Hematopoietic multipotent progenitor cell treated with erythropoietin and hydrocortisone succinate and interleukin-3 and kit ligand, for 15 days (in vitro differentiated cells): ENCODE results near the gene EIF2A.
A peak's percentile ranks its signal among the peaks of the same experiment; 100 is the strongest.
"Not testable (repeated sequence)": the region's sequence is repeated elsewhere in the genome, so short reads cannot be mapped to it uniquely, and the experiment has no call there.

ENCODE experiments used
- DNase-seq: peaks from one replicate; pipeline ENCODE4 v3.0.0-alpha.2; 2015; ENCODE audit warnings: low spot score

EIF2A gene

DNA sequence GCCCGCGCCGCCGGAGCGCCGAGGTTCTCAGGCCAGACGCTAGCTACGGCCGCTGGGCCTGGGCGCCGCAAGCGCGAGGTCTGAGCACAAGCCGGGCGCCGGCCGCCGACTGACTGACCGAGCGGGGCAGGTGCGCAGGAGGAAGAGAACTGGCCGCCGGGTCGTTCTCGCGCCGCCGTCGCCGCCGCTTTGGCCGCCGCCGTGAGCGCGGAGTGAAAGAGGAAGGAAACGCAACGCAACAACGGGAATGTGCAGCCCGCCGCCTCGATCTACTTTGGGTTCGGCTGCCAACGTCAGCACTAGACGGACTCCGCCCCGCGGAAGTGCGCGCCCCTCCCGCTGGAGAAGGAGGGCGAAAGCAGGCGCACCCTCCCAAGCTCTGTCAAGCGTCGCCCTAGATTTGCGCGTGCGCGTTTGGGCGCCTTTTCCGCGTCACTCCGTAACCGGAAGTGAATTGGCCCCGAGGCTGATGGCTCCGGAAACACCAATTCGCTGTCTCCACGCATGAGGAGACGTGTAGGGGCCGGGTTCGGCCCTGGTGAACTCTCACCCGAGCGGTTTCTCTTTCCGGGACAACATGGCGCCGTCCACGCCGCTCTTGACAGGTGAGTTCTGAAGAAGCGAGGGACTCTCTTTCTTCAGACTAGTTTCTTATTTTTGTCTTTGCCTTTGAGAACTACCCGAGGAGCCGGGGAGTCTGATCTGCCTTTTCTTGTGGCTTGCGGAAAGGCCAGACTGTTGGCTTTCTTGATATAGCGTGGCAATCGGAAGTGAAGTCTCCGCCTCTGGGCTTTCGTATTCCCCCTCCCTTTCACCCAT, at the start of gene EIF2A, which contains the start of gene SERP1:
Gene EIF2A, plus strand, starts transcription at position 562 of the 819 bp plus-strand sequence. Its CDS starts 16 bp downstream, at position 578.
Gene SERP1, minus strand, starts transcription at position 271 of the 819 bp plus-strand sequence. CDS start 361 bp downstream, outside the sequence.
- DNase-seq: peak; percentile 100

DNA sequence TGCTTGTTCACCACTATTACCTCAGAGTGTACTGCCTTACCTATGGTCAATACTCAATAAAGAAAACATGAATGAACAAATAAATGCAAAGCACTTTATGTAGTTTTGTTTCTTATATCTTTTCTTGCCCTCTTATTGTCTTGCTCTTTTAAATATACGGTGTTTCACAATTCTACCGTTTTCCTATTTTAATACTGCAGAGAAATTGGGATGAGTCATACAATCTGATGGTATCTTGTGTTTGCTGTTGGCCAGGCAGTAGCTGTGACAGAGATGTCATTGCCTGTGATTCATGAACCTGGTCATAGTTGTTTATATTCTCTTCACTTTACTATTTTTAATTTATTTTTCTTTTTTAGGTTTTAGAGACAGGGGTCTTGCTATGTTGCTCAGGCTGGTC, 48.6 kb upstream of the EIF2A start:
- DNase-seq: peak; percentile 10

DNA sequence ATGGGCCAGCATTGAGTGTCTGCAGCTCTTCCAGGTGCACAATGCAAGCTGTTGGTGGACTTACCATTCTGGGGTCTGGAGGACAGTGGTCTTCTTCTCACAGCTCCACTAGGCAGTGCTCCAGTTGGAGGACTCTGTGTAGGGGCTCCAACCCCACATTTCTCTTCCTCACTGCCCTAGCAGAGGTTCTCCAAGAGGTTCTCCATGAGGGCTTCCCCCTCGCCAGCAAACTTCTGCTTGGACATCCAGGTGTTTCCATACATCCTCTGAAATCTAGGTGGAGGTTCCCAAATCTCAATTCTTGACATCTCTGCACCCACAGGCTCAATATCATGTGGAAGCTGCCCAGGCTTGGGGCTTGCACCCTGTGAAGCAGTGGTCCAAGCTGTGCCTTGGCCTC, 45.6 kb upstream of the EIF2A start:
- not testable (repeated sequence) for DNase-seq

DNA sequence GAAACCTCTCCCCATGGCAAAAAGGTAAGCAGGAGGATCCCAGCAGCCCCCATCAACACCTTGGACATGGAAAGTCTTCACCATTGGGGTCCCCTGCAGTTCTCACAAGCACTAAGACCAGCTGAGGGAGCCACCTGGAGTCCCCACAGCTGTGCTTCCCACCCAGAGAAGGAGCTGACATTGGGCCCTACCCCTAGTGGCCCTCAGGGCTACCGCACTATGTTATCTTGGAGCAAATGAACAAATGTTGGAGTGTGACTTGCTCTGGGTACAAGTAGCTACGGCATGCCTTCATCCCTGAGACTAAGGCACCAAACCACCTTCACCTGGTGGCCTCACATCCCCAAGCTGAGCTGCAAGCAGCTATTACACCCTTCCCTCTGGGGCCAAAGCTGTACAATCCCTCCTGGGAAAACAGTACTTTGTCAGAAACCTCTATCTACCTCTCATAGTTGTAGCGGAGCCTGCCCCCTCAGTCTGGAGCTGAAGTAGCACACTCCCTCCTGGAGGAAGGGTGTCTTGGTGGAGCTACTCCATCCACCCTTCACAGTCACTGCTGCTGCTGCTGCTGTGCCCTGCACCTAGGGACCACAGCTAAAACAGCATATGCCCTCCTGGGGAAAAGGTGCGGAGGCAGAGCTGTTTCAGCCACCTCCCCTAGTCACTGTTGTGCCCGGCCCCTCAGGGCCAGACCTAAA, 43.0 kb upstream of the EIF2A start:
- DNase-seq: no peak

DNA sequence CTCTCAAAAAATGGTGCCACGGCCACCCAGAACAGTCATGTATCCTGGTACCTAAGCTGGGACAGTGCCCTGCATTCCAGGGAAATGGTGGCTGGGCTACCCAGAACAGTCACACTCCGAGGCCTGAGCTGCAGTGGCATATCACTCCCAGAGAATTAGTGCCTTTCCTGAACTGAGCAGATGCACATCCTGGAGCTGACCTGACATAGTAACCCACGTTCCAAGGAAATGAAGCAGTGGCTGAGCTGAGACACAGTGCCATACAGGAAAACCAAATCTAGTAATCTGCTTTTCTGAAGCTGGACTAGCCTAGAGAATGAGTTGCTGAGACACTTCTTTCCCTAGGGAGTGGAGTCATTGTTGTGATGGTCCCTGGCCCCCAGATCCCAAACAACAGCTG, 42.1 kb upstream of the EIF2A start:
- DNase-seq: no peak

DNA sequence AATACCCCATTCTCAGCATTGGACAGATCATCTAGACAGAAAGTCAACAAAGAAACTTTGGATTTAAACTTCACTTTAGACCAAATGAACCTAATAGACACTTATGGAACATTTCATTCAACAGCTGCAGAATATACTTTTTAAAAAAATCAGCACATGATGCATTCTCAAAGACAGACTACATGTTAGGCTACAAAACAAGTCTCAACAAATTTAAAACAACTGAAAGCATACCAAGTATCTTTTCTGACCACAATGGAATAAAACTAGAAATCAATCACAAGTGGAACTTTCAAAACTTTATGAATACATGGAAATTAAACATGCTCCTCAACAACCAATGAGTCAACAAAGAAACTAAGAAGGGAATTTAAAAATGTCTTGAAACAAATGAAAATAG, 38.2 kb upstream of the EIF2A start:
- no peak for DNase-seq

DNA sequence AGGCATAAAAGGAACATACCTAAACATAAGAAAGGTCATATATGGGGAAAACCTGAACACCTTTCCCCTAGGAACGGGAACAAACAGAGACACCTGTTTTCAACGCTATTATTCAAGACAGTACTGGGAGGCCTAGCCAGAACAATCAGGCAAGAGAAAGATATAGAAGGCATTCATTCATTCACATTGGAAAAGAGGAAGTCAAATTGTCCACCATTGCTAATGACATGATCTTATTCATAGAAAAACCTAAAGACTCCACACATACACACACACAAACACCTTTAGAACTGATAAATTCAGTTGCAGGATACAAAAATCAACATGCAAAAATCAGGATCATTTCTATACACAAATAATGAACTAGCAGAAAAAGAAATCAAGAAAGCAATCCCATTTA, 36.8 kb upstream of the EIF2A start:
- DNase-seq: no peak

DNA sequence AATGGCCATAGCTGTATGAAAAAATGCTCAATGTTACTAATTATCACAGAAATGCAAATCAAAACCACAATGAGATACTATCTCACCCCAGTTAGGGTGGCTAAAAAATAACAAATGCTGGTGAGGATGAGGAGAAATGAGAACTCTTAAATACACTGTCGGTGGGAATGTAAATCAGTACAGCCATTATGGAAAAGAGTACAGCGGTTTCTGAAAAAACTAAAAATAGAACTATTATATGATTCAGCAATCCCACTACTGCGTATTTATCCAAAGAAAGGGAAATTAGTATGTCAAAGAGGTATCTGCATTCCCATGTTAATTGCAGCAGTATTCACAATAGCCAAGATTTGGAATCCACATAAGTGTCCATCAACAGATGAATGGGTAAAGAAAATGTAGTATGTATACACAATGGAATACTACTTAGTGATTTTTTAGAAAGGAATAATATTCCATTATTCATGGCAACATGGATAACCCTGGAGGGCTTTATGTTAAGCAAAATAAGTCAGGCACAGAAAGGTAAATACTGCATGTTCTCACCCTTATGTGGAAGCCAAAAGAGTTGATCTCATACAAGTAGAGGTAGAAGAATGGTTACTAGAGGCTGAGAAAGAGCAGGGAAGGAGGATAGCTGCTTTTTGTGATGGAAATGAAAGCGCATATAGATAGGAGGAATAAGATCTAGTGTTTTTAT, 35.3 kb upstream of the EIF2A start:
- no peak for DNase-seq

DNA sequence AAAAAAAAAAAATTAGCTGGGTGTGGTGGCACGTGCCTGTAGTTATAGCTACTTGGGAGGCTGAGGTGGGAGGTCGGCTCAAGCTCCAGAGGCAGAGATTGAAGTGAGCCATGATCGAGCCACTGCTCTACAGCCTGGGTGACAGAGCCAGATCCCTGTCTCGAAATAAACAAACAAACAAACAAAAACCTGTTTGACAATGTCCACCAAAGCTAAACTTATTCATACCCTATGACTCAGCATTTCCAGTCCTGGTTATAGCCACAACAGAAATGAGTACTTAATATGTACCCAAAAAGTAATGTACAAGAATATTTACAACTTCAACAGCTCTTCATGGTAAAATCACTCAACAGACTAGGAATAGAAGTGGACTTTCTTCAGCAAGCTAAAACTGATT, 31.4 kb upstream of the EIF2A start:
- DNase-seq: no peak

DNA sequence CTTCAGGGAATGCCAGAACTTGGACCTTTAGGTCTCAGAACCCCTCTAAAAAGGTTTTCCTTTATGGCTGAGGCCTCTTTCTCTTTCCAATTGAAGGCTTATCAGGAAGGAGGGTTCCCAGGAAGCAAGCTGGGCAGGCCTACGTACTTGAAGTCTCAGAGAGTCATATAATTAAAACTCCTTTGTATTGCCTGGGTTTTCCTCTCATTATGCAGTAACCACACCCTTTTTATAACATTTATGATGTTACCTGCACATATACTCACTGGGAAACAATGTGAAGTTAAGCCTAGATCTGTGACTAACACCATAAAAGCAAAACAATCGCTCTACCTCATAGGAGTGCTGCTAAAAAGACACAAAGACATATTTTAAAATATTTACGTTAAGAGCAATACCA, 27.6 kb upstream of the EIF2A start:
- DNase-seq: no peak

DNA sequence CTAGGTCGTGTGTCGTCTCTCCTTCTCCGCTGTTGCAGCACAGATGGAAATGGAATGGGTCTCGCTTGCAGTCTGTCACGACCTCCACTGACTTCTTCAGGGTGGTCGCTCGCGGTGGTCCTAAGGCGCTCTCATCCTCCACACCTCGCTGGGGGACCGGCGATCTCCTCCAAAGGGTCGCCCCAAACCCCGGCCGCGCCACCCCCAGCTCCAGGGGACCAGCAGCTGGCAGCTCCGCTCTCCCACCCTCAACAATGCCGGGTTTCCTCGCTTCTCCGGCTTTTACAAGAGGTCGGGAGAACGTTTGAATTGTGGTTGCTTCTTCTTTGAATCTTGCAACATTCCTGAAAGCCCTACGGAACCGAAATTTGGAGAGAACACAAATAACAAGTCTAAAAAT, 26.2 kb upstream of the EIF2A start:
- DNase-seq: no peak

DNA sequence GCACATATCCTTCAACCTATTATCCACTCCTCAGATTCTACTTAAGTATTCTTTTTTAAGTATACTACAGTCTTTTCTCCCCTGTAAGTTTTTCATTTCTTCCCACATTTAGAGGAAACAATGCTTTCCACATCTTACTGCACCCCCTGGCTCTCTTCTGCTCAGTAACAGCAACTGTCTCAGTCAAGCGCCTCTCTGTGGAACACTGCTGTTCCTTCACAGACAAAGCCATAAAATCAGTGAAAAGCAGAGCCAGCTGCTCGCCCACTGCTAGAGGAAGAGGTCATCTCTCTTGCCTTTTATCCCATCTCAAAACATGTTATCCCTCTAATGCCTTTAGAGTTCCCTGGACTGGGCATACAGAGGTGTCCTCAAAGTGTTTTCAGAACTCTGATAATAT, 25.1 kb upstream of the EIF2A start:
- DNase-seq: no peak

DNA sequence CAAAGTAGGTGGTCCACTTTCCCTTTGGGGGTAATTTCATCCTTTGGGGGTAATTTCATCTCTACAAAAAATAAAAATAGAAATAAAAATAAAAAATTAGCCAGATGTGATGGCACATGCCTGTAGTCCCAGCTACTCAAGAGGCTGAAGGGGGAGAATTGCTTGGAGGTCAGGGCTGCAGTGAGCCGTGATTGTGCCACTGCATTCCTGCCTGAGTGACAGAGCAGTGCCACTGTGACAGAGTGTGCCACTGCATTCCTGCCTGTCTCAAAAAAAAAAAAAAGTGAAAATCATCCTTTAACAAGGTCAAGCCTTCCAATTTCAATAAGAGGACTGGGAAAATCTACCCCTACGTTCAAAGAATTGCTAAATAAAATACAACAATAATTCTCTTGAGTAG, 23.0 kb upstream of the EIF2A start:
- no peak for DNase-seq

DNA sequence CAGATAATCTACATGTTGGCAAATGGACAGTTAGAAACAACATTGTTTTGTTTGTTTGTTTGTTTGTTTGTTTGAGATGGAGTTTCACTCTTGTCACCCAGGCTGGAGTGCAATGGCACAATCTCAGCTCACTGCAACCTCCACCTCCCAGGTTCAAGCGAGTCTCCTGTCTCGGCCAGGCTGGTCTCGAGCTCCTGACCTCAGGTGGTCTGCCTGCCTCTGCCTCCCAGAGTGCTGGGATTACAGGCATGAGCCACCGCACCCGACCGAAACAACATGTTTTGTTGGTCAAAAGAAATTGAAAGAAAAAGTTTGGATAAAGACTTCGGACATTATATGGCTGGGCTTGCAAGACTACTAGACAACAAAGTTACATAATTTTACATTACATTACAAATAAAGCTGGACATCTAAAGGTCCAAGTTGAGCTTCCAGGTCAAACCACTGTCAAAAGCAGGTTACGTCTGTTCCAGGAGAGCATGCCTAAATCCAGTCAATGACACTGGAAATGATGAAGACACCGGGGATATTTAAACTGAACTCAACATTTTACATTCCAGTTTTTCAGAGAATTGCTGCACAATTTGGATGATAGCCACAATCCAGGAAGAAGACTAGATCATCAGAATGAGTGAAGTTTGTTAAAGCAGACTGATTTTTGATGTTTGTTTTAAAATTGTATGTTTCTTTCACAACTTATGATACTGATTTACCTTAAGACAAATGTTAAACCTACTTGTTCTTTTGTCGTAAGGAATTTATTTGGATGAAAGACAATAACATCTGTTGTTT, 18.9 kb upstream of the EIF2A start:
- DNase-seq: no peak

DNA sequence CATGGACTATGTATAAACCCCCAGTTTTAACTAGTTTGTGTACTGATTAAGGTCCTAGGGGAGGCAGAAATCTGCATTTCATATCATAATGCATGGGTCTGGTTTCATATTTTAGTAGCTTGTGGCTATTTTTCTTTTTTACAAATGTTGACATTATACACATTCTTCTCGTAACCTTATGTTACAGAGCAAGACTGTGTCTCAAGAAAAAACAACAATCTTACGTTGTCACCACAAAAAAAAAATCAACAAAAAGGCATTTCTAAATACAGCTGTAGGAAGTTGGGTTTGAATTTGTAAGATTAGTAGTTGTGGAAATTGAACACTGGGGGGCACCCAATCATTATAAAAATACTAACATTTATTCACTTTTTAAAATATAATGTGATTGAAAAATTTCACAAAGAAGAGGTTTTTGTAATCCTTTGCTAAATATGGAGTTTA, 18.2 kb upstream of the EIF2A start:
- DNase-seq: peak; percentile 58

DNA sequence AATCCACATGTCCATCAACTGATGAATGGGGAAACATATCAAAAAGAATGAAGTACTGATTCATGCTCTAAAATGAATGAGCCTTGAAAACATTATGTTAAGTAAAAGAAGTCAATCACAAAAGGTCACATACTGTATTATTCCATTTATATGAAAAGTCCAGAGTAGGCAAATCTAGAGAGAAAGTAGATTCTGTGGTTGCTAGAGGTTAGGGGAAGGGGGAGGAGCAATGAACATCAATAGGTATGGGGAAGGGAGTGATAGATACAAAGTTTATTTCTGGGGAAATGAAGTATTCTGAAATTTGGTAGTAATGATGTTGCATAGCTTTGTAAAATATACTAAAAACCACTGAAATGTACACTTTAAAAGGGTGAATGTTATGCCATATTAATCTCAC, 14.8 kb upstream of the EIF2A start:
- no peak for DNase-seq

DNA sequence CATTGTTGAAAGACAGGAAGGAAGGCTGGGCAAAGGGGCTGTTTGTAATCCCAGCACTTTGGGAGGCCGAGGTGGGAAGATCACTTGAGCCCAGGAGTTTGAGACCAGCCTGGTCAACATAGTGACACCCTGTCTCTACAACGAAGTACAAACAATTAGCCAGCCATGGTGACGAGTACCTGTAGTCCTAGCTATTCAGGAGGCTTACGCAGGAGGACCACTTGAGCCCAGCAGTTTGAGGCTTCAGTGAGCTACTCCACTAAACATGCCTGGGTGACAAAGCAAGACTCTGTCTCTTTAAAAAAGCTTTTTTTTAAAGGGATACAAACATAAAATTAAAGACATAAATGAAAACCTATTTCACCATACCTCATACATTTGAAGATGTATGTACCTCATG, 11.4 kb upstream of the EIF2A start:
- no peak for DNase-seq

DNA sequence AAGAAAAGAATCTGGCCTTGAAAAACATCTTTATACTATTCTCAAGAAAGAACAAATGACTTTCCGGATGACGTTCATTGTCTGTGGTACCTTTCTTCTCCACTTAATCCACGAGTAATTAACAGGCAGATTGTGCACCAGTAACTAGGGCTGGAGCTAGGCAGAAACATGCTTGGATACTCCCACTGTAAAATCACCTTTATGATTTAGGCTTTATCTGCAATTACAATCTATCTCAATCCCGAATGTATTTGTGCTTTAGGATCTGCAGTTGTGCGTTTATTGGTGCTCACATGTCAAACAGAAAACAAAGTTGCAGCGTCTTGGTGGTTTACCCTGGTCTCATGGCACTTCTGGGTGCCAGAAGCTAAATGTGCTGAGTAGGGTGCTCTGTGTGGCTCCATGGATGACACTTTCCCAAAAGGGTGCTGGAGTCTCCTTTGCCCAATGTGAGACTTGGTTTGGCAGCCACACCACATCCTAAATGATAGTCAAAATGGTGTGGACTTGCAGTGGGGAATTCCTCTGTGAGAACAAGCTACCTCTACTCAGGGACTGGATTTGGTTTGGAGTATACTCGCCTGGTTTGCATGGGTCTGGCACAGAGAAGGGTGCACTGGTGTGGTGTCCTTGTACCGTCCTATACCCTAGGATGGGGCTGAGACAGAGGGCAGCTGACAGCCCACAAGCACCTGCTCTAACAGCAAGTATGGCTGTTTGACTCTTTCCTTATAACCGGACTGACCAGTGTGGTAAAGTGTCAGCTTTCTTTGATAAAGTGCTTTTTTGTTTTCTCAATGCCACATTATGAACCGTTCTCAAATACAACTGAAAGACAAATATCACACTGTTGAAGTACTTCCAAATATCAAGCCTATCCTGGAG, 8.0 kb upstream of the EIF2A start:
- no peak for DNase-seq

DNA sequence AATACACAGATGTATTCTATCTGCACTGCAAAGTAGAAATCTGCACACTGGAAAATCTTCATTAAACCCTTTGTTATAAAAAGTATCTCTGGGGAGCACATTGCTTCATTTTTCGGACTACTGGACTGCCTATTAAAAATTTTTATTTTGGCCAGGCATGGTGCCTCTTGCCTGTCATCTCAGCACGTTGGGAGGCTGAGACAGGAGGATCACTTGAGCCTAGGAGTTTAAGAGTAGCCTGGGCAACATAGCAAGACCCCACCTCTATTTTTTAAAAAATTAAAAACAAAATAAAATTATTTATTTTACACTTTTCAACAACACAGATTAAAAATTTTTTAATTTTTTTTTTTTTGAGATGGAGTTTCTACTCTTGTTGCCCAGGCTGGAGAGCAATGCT, 6.3 kb upstream of the EIF2A start:
- no peak for DNase-seq

DNA sequence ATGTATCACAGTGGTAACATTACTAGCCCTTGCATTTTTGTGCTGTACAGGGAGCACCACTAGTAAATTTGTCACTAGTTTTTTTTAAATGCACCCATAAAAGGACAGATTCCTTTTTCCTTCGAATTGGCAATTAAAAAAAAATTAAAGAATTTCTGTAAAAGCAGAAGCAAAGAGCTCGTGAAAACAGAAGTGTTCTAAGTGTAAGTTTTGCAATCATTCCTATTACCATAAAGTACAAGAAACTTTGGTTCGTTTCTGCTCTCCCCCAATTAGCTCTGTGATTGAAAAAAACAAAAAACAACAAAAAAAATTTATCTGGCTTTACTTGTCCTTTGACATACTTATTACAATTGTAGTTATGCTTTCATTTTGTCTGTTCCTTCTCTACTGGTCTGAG, 5.6 kb upstream of the EIF2A start:
- DNase-seq: no peak

DNA sequence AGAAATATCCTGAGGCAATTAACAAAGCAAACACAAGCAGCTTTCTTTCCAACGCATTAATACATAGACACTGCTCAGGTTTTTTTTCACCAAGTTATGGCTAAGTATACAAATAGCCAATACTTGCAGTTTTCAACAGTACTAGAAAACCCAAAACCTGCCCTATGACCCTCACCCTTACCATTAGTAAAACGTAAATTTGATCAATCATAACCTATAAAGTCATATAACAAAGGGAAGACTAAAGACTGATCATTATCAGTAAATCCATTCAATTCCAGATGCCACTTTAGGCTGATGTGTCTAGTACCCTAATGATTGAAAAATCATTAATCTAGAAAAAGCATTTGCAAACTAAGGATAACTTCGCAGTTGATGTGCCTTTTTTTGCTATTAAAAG, 3.5 kb upstream of the EIF2A start:
- no peak for DNase-seq
